Measurements from ENCODE around the gene TMC7. TPM values are rescaled to one million over a fixed set of nuclear protein-coding genes. Genes with fewer than 3 reads are reported as not detected.

The TMC7 gene
- total and polyA plus RNA-seq, 2 experiments from 2014 or later, result 1.7 to 2.4 TPM

DNA sequence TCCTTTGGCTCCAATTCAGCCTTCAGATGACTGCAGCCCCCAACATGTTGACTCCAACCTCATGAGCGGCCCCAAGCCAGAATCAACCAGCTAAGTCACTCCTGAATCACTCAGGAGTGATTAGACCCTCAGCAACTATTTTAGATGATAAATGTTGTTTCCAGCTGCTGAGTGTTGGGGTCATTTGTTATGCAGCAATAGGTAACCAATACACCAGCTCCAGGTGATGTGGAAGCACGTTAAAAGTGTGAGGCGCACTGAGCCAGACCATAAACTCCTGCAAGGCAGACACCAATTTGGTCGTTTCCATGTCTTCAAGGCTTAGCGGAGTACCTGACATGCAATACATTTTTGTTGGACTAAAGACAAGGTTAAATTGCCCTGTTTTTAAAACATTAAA is 101.1 kb downstream of the TMC7 start:
- no peaks in the 10 kb centered on the region for H3K79me2 ChIP-seq (replicated peaks; ENCODE audit: insufficient read depth)
- no peaks in the 10 kb centered on the region for H3K36me3 ChIP-seq (ENCODE audit: insufficient read depth)
- H3K9me2 ChIP-seq (ENCODE audit: insufficient read depth), result 0 out of 2 replicates have a peak, but pooled peaks cover 3% of the 10 kb centered on the region
- Mint-ChIP-seq H3K9me3 (peaks cover 8% of the 10 kb centered on the region; the same call in 2 of the 3 replicates), H3K4me1 (no peaks in the 10 kb centered on the region), H3K36me3 (ENCODE audit: low read depth) (peaks cover 28% of the 10 kb centered on the region), H3K27ac (no peak overlapping the region), H3K4me3 (no peak overlapping the region), H3K27me3 (ENCODE audit: insufficient read depth, low read depth, poor library complexity) (peaks cover 11% of the 10 kb centered on the region)
- DNase-seq (ENCODE audit: low spot score) (no peak), ATAC-seq (no peak)
- no peak overlapping the region for H3K27ac ChIP-seq (ENCODE audit: low read depth)
- no peaks in the 10 kb centered on the region for H4K20me1 ChIP-seq (replicated peaks; ENCODE audit: insufficient read depth)
- H2AFZ ChIP-seq, result no peak overlapping the region
- no peak overlapping the region for H3K4me3 ChIP-seq
- TF ChIP-seq, protein P1, sequence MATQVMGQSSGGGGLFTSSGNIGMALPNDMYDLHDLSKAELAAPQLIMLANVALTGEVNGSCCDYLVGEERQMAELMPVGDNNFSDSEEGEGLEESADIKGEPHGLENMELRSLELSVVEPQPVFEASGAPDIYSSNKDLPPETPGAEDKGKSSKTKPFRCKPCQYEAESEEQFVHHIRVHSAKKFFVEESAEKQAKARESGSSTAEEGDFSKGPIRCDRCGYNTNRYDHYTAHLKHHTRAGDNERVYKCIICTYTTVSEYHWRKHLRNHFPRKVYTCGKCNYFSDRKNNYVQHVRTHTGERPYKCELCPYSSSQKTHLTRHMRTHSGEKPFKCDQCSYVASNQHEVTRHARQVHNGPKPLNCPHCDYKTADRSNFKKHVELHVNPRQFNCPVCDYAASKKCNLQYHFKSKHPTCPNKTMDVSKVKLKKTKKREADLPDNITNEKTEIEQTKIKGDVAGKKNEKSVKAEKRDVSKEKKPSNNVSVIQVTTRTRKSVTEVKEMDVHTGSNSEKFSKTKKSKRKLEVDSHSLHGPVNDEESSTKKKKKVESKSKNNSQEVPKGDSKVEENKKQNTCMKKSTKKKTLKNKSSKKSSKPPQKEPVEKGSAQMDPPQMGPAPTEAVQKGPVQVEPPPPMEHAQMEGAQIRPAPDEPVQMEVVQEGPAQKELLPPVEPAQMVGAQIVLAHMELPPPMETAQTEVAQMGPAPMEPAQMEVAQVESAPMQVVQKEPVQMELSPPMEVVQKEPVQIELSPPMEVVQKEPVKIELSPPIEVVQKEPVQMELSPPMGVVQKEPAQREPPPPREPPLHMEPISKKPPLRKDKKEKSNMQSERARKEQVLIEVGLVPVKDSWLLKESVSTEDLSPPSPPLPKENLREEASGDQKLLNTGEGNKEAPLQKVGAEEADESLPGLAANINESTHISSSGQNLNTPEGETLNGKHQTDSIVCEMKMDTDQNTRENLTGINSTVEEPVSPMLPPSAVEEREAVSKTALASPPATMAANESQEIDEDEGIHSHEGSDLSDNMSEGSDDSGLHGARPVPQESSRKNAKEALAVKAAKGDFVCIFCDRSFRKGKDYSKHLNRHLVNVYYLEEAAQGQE (IDR thresholded peaks at IDR 0.05; ENCODE audit: unreplicated experiment), result no peak
- TF ChIP-seq POLR2AphosphoS5 (IDR thresholded peaks at IDR 0.05; ENCODE audit: low read depth) (no peak), EZH2phosphoT487 (IDR thresholded peaks at IDR 0.05; ENCODE audit: unreplicated experiment) (no peak), ZNF114 (CRISPR knock-in tag; IDR thresholded peaks at IDR 0.05) (no peak), JUNB (IDR thresholded peaks at IDR 0.05; ENCODE audit: unreplicated experiment) (no peak), EZH2 (IDR thresholded peaks at IDR 0.05; ENCODE audit: low read depth, unreplicated experiment) (no peak), STAT1 (IDR thresholded peaks at IDR 0.05; ENCODE audit: unreplicated experiment) (no peak), NANOG (IDR thresholded peaks at IDR 0.05; ENCODE audit: borderline replicate concordance) (no peak), ZNF331 (CRISPR knock-in tag; IDR thresholded peaks at IDR 0.05; ENCODE audit: low read depth) (no peak), CREB1 (CRISPR knock-in tag; IDR thresholded peaks at IDR 0.05; ENCODE audit: low read depth) (no peak)
- TF ChIP-seq, protein P2, sequence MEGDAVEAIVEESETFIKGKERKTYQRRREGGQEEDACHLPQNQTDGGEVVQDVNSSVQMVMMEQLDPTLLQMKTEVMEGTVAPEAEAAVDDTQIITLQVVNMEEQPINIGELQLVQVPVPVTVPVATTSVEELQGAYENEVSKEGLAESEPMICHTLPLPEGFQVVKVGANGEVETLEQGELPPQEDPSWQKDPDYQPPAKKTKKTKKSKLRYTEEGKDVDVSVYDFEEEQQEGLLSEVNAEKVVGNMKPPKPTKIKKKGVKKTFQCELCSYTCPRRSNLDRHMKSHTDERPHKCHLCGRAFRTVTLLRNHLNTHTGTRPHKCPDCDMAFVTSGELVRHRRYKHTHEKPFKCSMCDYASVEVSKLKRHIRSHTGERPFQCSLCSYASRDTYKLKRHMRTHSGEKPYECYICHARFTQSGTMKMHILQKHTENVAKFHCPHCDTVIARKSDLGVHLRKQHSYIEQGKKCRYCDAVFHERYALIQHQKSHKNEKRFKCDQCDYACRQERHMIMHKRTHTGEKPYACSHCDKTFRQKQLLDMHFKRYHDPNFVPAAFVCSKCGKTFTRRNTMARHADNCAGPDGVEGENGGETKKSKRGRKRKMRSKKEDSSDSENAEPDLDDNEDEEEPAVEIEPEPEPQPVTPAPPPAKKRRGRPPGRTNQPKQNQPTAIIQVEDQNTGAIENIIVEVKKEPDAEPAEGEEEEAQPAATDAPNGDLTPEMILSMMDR (conservative IDR thresholded peaks at IDR 0.05; ENCODE audit: low read depth in 2 of 2), result no peak
- TF ChIP-seq, protein P3, sequence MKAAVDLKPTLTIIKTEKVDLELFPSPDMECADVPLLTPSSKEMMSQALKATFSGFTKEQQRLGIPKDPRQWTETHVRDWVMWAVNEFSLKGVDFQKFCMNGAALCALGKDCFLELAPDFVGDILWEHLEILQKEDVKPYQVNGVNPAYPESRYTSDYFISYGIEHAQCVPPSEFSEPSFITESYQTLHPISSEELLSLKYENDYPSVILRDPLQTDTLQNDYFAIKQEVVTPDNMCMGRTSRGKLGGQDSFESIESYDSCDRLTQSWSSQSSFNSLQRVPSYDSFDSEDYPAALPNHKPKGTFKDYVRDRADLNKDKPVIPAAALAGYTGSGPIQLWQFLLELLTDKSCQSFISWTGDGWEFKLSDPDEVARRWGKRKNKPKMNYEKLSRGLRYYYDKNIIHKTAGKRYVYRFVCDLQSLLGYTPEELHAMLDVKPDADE (IDR thresholded peaks at IDR 0.05), result no peak
- TF ChIP-seq, protein P4, sequence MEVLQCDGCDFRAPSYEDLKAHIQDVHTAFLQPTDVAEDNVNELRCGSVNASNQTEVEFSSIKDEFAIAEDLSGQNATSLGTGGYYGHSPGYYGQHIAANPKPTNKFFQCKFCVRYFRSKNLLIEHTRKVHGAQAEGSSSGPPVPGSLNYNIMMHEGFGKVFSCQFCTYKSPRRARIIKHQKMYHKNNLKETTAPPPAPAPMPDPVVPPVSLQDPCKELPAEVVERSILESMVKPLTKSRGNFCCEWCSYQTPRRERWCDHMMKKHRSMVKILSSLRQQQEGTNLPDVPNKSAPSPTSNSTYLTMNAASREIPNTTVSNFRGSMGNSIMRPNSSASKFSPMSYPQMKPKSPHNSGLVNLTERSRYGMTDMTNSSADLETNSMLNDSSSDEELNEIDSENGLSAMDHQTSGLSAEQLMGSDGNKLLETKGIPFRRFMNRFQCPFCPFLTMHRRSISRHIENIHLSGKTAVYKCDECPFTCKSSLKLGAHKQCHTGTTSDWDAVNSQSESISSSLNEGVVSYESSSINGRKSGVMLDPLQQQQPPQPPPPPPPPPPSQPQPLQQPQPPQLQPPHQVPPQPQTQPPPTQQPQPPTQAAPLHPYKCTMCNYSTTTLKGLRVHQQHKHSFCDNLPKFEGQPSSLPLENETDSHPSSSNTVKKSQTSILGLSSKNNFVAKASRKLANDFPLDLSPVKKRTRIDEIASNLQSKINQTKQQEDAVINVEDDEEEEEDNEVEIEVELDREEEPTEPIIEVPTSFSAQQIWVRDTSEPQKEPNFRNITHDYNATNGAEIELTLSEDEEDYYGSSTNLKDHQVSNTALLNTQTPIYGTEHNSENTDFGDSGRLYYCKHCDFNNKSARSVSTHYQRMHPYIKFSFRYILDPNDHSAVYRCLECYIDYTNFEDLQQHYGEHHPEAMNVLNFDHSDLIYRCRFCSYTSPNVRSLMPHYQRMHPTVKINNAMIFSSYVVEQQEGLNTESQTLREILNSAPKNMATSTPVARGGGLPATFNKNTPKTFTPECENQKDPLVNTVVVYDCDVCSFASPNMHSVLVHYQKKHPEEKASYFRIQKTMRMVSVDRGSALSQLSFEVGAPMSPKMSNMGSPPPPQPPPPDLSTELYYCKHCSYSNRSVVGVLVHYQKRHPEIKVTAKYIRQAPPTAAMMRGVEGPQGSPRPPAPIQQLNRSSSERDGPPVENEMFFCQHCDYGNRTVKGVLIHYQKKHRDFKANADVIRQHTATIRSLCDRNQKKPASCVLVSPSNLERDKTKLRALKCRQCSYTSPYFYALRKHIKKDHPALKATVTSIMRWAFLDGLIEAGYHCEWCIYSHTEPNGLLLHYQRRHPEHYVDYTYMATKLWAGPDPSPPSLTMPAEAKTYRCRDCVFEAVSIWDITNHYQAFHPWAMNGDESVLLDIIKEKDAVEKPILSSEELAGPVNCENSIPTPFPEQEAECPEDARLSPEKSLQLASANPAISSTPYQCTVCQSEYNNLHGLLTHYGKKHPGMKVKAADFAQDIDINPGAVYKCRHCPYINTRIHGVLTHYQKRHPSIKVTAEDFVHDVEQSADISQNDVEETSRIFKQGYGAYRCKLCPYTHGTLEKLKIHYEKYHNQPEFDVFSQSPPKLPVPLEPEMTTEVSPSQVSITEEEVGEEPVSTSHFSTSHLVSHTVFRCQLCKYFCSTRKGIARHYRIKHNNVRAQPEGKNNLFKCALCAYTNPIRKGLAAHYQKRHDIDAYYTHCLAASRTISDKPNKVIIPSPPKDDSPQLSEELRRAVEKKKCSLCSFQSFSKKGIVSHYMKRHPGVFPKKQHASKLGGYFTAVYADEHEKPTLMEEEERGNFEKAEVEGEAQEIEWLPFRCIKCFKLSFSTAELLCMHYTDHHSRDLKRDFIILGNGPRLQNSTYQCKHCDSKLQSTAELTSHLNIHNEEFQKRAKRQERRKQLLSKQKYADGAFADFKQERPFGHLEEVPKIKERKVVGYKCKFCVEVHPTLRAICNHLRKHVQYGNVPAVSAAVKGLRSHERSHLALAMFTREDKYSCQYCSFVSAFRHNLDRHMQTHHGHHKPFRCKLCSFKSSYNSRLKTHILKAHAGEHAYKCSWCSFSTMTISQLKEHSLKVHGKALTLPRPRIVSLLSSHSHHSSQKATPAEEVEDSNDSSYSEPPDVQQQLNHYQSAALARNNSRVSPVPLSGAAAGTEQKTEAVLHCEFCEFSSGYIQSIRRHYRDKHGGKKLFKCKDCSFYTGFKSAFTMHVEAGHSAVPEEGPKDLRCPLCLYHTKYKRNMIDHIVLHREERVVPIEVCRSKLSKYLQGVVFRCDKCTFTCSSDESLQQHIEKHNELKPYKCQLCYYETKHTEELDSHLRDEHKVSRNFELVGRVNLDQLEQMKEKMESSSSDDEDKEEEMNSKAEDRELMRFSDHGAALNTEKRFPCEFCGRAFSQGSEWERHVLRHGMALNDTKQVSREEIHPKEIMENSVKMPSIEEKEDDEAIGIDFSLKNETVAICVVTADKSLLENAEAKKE (CRISPR knock-in tag; IDR thresholded peaks at IDR 0.05), result no peak
- no peak overlapping the region for H3K4me2 ChIP-seq
- H3K27me3 ChIP-seq (ENCODE audit: insufficient read depth), result peaks cover 18% of the 10 kb centered on the region
- no peaks in the 10 kb centered on the region for H3K4me1 ChIP-seq (ENCODE audit: insufficient read depth)
- H3F3A ChIP-seq (replicated peaks; ENCODE audit: low read depth), result no peaks in the 10 kb centered on the region

Measured in GM23338 (cell line).